Right lobe of liver (tissue), 6 donors: ENCODE results near the gene DOCK1. TPM values are rescaled to one million over a fixed set of nuclear protein-coding genes. Genes with fewer than 3 reads are reported as not detected.

Experiments used
- ATAC-seq, 4 donors: fragments of 200-7000 bp; cut with Tn5 transposase; one replicate each; pipeline ENCODE4 v1.9.1; 2020; ENCODE audit warnings: mild to moderate bottlenecking in 4 of 4, moderate library complexity in 4 of 4
- DNase-seq, 3 donors: peaks; one replicate each; pipeline ENCODE4 v3.0.0-alpha.2; 2020
- H3K27ac ChIP-seq, 3 donors: fragments of 200-600 bp; one replicate each; pipeline ENCODE4 v1.8.0; 2022
- H3K27me3 ChIP-seq, 2 donors: fragments of 200-600 bp; one replicate each; pipeline ENCODE4 v1.8.0; 2022
- H3K36me3 ChIP-seq, 4 donors: fragments of 200-600 bp; sonication (generic) in 1 of 4; one replicate each; pipeline versions ENCODE4 v1.5.1 to v1.8.0; 2017 to 2022; ENCODE audit warnings: control low read depth in 1 of 4
- H3K4me1 ChIP-seq, 4 donors: fragments of 200-600 bp; sonication (generic) in 1 of 4; one replicate each; pipeline versions ENCODE4 v1.5.1 to v1.8.0; 2017 to 2022; ENCODE audit warnings: control low read depth in 1 of 4
- H3K4me3 ChIP-seq, 3 donors: fragments of 200-600 bp; one replicate each; pipeline ENCODE4 v1.8.0; 2022
- H3K9me3 ChIP-seq, 4 donors: fragments of 200-600 bp; sonication (generic) in 1 of 4; one replicate each; pipeline versions ENCODE4 v1.5.1 to v1.8.0; 2017 to 2022; ENCODE audit warnings: control low read depth in 1 of 4
- CTCF ChIP-seq, 4 donors: fragments of 200-600 bp in 3 of 4; fragments of 450-650 bp in 1 of 4; IDR thresholded peaks; one replicate each; pipeline versions ENCODE4 v1.5.1 to v1.8.0; 2016 to 2022; ENCODE audit warnings: antibody characterized with exemption in 4 of 4, mild to moderate bottlenecking in 2 of 4
- POLR2A ChIP-seq: fragments of 450-650 bp; IDR thresholded peaks from one replicate; pipeline ENCODE4 v1.6.1; 2017; ENCODE audit warnings: antibody characterized with exemption, mild to moderate bottlenecking
- WGBS: methylation state at CpG from one replicate; pipeline ENCODE4 v1.1.6; 2018; ENCODE audit warnings: low coverage, low lambda C conversion rate; ENCODE audit not compliant: insufficient coverage; ENCODE audit errors: missing lambda C conversion rate; 5-methylcytosine and 5-hydroxymethylcytosine counted together
- intact Hi-C, 2 donors: fragments of 100-400 bp; cut with DNase I; formaldehyde crosslinking; loops; one replicate each; pipeline versions ENCODE4 v1.11.2 to v1.14.1; 2022
- total RNA-seq, 6 experiments: library from RNA; depleted of rRNA in 2 of 6; stranded (reverse); fragments of >200 nt in 2 of 6; fragmentation: NEBNext Ultra II Directional in 3 of 6; extraction: Animal tissue kit (Norgen Biotek cat#: 25700) in 3 of 6; gene quantifications; one replicate each; pipeline versions ENCODE4 v1.1.0 to v1.2.4, GENCODE V29; 2016 to 2023
- donor health status: DM: no; HTN: yes; CAD: no.
- donor health status: DM: no; HTN: no; CAD: no.
- donor health status: DM: no; HTN: no; CAD: no.
- donor health status: DM: no; HTN: yes; CAD: no.
- donor health status: DM: no; HTN: yes; CAD: no.

Gene DOCK1
- total RNA-seq, 6 experiments from 2014 or later: 13.8 to 17.8 (median 14.6) TPM

DNA sequence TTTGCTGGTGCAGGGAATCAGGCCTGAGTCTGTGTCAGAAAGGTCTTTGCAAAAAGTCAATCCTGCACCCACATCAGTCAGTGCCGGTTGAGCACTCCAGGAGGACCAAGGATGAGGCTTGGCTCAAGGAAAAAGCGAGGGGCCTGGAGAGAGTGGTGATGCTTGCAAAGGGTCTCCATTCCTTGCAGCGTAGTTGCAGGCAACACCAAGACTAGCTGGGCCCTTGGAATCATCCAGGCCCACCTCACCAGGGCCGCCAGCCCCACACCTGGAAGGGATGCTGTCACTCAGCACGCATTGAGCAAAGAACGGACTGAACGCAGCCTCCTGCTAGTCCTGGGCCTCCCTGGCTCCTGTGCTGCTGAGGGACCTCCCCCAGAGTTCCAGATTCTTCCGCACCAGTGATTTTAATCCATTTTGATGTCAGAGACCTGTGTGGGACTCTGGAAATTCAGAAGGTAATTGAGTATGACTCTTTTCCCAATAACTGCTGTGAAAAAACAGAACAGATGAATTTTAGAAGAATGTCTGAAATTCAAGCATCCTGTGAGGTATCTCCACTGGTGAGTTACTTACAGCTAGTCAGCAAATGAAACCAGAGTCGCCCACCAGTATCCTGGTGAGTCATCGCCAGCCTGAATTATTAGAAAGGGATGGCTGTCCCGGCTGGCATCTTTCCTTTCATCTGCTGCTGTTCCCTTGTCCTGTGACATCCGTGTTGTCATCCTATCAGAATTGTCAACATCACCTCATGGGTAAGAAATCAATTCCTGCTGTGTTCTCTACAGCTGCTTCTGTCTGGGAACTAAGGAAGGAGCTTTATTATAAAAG lies 493.1 kb downstream of the DOCK1 start:
- Histone ChIP-seq H3K27ac (no peak overlapping the region), H3K27me3 (no peaks in the 10 kb centered on the region), H3K36me3 (no peaks in the 10 kb centered on the region), H3K9me3 (no peaks in the 10 kb centered on the region), H3K4me1 (no peaks in the 10 kb centered on the region), H3K4me3 (no peak overlapping the region)
- TF ChIP-seq CTCF (IDR thresholded peaks at IDR 0.05) (no peak), POLR2A (no peak)
- ATAC-seq: no peak
- DNase-seq: no peak
- WGBS: 53% methylated on average over 3 of the region's 12 CpGs
- intact Hi-C loops: no loop called here

- Histone ChIP-seq H3K4me3 (no peak overlapping the region), H3K36me3 (no peaks in the 10 kb centered on the region), H3K27me3 (no peaks in the 10 kb centered on the region), H3K27ac (no peak overlapping the region), H3K4me1 (no peaks in the 10 kb centered on the region), H3K9me3 (no peaks in the 10 kb centered on the region)
- ATAC-seq (no peak), DNase-seq (no peak)
- WGBS: 85% methylated on average over 10 of the region's 10 CpGs
- intact Hi-C loops: no loop called here
- no peak for TF ChIP-seq POLR2A
- TF ChIP-seq CTCF (IDR thresholded peaks at IDR 0.05): no peak
Observed at GRCh38 chr10:127398971-127399365, 493.7 kb downstream of the DOCK1 start.

GRCh38 chr10:127399668-127400067 lies 494.4 kb downstream of the DOCK1 start:
- Histone ChIP-seq H3K27me3 (no peaks in the 10 kb centered on the region), H3K4me1 (no peaks in the 10 kb centered on the region), H3K27ac (no peak overlapping the region), H3K4me3 (no peak overlapping the region), H3K36me3 (no peaks in the 10 kb centered on the region), H3K9me3 (no peaks in the 10 kb centered on the region)
- 59% methylated on average over 4 of the region's 5 CpGs for WGBS
- intact Hi-C loops: no loop called here
- DNase-seq (no peak), ATAC-seq (no peak)
- TF ChIP-seq CTCF (IDR thresholded peaks at IDR 0.05) (no peak), POLR2A (no peak)

DNA sequence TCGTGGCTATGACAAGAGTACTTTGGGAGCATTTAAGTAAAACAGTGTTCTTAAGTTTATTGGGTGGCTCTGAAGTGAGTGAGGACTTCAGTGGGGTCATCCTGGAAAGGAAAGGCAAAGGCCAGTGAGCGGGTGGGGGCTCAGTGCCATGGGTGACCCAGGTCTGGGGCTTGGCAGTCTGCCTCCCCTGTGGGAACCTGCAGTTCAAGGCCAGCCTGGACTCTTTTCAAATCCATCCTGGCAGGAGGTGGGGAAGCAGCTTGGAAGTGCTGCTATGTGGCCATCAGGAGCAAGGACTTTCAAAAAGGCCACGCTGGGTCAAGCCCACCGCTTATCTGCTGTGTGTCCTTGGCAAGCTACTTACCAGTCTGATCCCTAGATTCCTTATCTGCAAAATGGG lies 495.0 kb downstream of the DOCK1 start:
- peak in 1 of 4 donors; percentile 64 for ATAC-seq
- intact Hi-C loops: no loop called here

More for the DNA sequence above, 495.0 kb downstream of the DOCK1 start:
- no peak for TF ChIP-seq CTCF (IDR thresholded peaks at IDR 0.05)
- TF ChIP-seq POLR2A: no peak
- Histone ChIP-seq H3K27ac (no peak overlapping the region), H3K9me3 (no peaks in the 10 kb centered on the region), H3K27me3 (no peaks in the 10 kb centered on the region), H3K4me1 (no peaks in the 10 kb centered on the region), H3K36me3 (no peaks in the 10 kb centered on the region), H3K4me3 (no peak overlapping the region)
- 81% methylated on average over 4 of the region's 4 CpGs for WGBS
- DNase-seq: no peak
